Measurements from ENCODE around the gene GNG7.
"Not testable (repeated sequence)": the region's sequence is repeated elsewhere in the genome, so short reads cannot be mapped to it uniquely, and the experiment has no call there.

Gene GNG7

GRCh38 chr19:2726904-2727639 lies 24.6 kb upstream of the GNG7 start:
- DNase-seq (ENCODE audit: low read depth in 2 of 2), result no peak

- DNase-seq (ENCODE audit: low read depth in 2 of 2), result no peak
These were observed 23.8 kb upstream of the GNG7 start for GRCh38 chr19:2726160-2726855.

- no peak for DNase-seq (ENCODE audit: low read depth in 2 of 2)
These were observed 21.7 kb upstream of the GNG7 start for GRCh38 chr19:2724148-2724557.

- no peak for DNase-seq (ENCODE audit: low read depth in 2 of 2)
These were observed 21.3 kb upstream of the GNG7 start for GRCh38 chr19:2723747-2724146.

- DNase-seq (ENCODE audit: low read depth in 2 of 2), result no peak
These were observed 20.8 kb upstream of the GNG7 start for GRCh38 chr19:2723345-2723715.

GRCh38 chr19:2722541-2723344 lies 20.2 kb upstream of the GNG7 start:
- DNase-seq (ENCODE audit: low read depth in 2 of 2), result no peak

GRCh38 chr19:2721570-2722540 lies 19.4 kb upstream of the GNG7 start:
- DNase-seq (ENCODE audit: low read depth in 2 of 2), result no peak

GRCh38 chr19:2720777-2721569 lies 18.5 kb upstream of the GNG7 start, which contains the start of gene DIRAS1:
DIRAS1 (minus strand) TSS chr19:2721372; CDS start chr19:2717806, 3,566 bp downstream.
- DNase-seq (ENCODE audit: low read depth in 2 of 2), result no peak

GRCh38 chr19:2719920-2720776 lies 17.7 kb upstream of the GNG7 start:
- no peak for DNase-seq (ENCODE audit: low read depth in 2 of 2)

- no peak for DNase-seq (ENCODE audit: low read depth in 2 of 2)
These were observed 16.8 kb upstream of the GNG7 start for GRCh38 chr19:2719232-2719735.

GRCh38 chr19:2717638-2718541 lies 15.4 kb upstream of the GNG7 start:
- no peak for DNase-seq (ENCODE audit: low read depth in 2 of 2)

- no peak for DNase-seq (ENCODE audit: low read depth in 2 of 2)
These were observed 14.5 kb upstream of the GNG7 start for GRCh38 chr19:2716722-2717637.

- no peak for DNase-seq (ENCODE audit: low read depth in 2 of 2)
These were observed 13.8 kb upstream of the GNG7 start for GRCh38 chr19:2716275-2716650.

- no peak for DNase-seq (ENCODE audit: low read depth in 2 of 2)
These were observed 13.2 kb upstream of the GNG7 start for GRCh38 chr19:2715470-2716274.

- no peak for DNase-seq (ENCODE audit: low read depth in 2 of 2)
These were observed 12.2 kb upstream of the GNG7 start for GRCh38 chr19:2714531-2715269.

GRCh38 chr19:2714102-2714501 lies 11.6 kb upstream of the GNG7 start:
- DNase-seq (ENCODE audit: low read depth in 2 of 2), result not testable (repeated sequence)

Measured in fibroblast of skin of left biceps (primary cell).